Fibroblast of skin of scalp (primary cell): ENCODE measurements around the gene SORCS3.
A peak's percentile ranks its signal among the peaks of the same experiment; 100 is the strongest.
"Not testable (repeated sequence)": the region's sequence is repeated elsewhere in the genome, so short reads cannot be mapped to it uniquely, and the experiment has no call there.

Experiments used
- DNase-seq: peaks from one replicate; pipeline ENCODE4 v3.0.0-alpha.2; 2013

The SORCS3 gene

DNA sequence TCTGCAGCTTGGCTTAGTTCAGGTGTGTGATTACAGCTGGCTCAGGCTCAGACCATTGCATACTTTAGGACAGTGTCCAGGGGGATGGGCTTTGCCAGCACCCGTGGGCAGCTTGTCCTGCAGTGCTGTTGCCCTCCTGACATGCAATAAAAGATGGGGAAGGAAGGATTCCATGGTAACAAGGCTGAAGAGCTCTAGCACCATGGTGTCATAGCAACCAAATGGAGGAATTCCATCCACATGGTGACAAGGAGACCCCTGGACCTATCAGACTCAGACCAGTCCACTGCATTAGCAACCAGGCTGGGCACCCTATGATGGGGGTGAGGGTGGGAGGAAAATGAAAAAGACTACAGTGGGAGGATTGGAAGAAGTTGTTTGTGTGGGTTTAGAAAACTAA is 49.9 kb downstream of the SORCS3 start:
- no peak for DNase-seq

DNA sequence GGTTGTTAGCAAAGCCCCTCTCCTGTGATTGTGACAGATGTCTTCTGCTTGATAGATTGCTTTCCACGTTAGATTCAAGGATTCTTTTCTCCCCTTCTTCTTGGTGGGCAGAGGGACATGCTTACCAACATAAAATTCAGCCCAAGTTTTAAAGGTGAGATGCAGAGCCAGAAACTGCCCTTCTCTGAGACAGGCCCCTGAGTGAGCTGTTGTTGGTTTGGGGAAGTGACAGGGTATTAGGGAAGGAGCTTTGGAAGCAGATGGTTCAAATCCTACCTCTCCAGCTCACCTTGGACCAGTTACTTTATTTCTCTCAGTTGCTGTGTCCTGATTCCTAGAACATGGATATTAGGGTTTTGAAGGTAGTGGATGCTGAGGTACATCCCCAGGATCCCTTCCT is 53.0 kb downstream of the SORCS3 start:
- no peak for DNase-seq

GRCh38 chr10:104703262-104703661 is 62.2 kb downstream of the SORCS3 start:
- not testable (repeated sequence) for DNase-seq

DNA sequence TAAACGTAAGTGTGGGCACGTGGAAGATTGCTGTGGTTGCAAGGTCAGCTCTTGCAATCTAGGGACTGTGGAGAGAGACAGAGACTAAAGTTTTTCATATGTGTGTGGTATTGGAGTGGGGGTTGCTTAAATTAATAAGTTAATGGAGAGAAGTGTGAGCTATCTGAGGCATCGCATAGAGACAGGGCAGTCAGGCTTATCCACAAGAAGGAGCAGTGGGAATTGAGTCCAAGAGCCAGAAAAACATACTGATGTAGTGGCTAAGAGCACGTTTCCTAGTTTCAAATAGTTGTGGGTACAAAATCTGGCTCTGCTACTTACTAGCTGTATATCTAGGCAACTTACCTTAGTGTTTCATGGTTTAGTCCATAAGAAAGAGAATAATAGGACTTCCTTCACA is 65.8 kb downstream of the SORCS3 start:
- DNase-seq: no peak

GRCh38 chr10:104707602-104708459 is 66.7 kb downstream of the SORCS3 start:
- DNase-seq: no peak

DNA sequence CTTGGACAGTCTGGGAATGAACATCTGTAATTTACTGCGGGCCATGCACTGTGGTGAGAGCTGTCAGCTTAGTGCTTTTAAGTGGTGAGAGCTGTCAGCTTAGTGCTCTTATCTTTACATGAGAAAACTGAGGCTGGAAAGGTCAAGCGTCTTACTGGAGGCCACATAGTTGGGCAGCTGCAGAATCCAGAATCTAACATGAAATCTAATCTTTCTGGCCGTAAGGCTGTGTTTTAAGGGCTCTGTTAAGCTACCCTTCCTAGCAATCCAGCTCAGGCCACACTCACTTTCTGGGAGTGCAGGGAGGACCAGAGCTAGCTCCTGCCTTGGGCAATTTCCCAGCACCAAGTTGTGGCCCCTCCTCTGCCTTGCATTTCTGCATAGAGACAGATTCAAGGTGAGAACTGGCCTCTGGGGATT is 70.2 kb downstream of the SORCS3 start:
- no peak for DNase-seq

DNA sequence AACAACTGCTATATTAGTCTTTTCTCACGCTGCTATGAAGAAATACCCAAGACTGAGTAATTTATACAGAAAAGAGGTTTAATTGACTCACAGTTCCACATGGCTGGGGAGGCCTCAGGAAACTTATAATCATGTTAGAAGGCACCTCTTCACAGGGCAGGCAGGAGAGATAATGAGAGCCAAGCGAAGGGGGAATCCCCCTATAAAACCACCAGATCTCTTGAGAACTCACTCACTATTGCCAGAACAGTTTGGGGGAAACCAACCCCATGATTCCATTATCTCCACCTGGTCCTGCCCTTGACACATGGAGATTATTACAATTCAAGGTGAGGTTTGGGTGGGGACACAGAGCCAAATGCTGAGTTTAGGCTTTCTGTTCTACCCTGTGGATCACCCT is 89.5 kb downstream of the SORCS3 start:
- DNase-seq: not testable (repeated sequence)

GRCh38 chr10:104731192-104731591 is 90.1 kb downstream of the SORCS3 start:
- no peak for DNase-seq

DNA sequence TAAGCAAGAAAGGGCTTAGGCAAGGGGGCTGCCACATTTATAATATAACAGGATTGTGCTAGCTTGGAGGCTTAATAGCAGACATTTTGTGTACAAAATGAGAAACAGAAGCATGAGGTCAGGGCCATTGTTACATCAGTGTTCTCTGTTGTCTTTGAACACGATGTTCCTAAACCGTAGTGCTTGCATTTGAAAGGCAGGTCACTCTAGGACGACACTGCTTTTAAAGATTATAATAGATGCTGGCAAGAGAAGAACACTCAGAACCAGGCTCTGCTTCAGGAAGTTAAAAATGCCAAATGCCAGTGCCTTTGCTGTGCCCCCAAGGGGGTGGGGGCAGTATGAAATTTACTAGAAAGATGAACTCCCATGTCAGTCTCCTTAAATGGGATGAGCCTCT is 91.1 kb downstream of the SORCS3 start:
- no peak for DNase-seq

DNA sequence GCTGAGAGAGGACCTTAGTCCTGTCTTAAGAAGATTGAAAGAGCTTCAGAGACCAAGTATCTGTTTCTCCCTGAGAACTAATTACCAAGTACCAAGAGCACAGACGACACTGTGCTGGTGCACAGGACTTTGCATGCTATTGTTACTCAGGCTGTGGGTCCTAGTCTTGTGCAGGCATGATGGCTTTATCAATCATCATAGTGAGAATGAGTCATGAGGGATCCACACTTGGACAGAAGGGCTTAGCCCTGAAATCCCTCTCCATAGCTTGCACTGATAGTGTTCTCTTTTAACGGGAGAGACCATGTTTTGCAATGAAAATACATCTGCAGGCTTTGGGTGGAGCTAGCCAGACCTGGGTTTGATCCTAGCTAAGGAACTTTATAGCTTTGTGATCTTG is 93.3 kb downstream of the SORCS3 start:
- DNase-seq: no peak

DNA sequence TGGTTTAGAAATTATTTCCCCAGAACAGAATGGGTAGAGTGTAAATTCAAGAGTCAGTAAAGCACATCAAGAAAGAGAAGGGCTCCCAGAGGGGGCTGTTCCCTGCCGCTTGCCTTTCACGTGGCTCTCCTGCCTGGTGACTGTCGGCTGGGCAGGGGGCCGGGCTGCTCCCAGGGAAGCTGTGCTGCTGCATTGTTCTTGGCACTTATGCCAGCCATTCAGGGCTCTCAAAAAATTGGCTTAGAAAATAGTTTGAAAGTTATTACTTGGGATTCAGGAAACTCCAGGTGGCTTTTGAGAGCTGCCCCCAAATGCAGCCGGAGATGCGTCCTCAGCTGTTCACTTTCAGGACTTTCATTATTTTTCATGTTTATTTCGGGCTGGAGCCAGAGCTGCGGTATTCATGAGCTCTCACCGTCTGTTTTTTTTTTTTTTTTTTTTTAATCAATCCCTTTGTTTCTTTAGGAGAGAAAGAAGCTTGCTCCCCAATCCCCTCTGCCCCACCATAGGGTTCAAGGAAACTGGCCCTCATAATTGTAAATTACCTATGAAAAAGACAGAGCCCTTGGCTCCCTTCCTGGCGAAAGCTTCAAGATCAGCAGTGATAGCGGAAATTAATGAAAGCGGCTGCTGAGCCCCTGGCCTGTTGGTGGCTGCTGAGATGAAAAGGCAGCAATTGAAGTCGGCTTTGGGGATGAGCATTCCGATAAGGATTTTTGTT is 94.1 kb downstream of the SORCS3 start:
- no peak for DNase-seq

DNA sequence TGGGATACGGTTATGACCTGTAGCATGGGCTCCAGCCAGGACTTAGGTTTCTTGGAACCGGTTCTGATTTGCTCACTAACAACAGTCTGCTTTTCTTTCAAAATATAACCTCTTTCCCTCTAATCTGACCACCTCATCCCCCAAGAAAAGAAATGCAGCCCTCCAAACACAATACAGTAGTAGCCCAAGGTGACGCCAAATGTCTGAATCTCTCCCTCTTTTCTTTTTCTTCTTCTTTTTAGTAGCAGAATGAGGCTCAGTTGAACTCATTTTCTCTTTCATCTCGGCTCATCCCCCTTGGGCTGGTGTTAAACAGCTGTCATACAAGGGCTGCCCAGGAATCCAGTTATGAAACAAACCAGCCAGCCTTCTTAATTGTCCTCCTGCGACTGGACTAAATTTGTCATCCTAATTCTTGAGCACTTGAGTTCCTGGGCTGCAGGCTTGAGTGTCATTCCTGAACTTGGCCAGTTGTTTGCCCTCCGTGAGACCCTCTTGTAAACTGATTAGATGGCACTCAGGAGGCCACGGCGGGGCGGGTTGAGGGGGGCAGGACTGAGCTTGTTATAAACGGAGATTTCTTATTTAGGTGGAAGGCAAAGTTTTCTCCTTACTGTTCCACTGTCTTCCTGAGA is 94.8 kb downstream of the SORCS3 start:
- DNase-seq: no peak

DNA sequence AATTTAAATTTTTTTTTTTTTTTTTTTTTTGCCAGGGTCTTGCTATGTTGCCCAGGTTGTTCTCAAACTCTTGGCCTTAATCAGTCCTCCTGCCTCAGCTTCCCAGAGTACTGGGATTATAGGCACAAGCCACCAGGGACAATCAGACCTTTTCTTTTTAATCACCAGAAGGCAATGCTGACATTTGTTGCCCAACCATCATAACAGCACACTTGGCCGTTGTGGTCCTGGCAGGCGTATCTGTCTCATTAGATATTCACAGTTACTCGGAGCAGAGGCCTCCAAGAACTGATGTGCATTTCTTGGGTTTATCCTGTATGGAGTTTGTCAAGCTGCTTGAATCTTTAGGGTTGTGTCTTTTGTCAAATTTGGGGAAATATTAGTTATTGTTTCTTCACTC is 100.0 kb downstream of the SORCS3 start:
- DNase-seq: no peak

DNA sequence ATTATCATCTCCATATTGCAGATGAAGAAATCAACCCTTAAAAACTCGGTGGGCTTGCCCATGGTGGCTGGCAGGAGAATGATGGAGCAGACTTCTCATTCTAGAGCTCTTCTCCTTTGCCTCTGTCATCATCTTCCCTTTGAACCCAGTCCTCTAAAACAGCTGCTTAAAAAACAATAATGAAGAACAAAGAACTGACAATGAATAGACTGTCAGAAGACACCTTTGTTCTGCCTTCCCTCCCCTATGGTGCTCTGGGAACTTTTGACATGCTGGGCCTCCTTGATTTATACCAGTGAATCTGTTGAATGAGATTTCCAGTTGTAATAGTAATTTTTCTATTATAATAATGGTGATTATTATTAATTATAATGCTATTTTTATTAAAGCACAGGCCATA is 103.0 kb downstream of the SORCS3 start:
- DNase-seq: no peak

DNA sequence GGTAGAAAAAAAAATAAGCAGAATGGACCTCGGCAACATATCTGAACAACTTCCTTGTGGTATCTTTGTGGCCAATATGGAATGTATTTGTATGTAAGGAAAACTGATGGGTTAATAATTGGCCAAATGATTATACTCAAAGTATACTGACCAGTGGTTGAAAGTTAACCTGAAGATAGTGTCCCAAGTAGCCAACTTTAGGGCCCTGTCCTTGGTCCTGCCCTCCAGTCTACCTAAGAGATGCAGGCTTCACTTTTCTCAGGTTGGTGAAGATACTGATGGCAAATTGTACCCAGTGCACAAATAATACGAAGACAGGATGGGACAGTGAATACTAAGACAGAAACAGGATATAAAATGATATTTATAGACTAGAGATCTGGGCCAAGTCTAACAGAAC is 109.2 kb downstream of the SORCS3 start:
- DNase-seq: no peak

DNA sequence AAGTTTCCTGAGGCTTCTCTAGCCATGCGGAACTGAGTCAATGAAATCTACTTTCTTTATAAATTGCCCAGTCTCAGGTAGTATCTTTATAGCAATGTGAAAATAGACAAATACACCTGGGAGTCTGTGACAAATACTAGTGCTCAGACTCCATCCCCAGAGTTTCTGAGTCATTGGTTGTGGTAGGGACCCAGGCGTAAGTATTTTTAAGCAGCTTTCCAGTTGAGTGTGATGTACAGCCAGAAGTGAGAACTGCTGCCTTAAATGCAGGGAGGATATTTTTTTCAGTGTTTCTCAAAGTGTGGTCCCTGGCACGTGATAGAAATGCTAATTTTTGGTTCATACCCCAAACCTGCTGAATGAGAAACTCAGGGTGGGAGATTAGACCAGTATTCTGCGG is 121.7 kb downstream of the SORCS3 start:
- no peak for DNase-seq

GRCh38 chr10:104766341-104766740 is 125.3 kb downstream of the SORCS3 start:
- peak; percentile 2 for DNase-seq

GRCh38 chr10:104767282-104767681 is 126.2 kb downstream of the SORCS3 start:
- DNase-seq: no peak

- DNase-seq: no peak
Measured at GRCh38 chr10:104767745-104768144, 126.7 kb downstream of the SORCS3 start.

- DNase-seq: no peak
Measured at GRCh38 chr10:104773105-104773504, 132.0 kb downstream of the SORCS3 start.

- no peak for DNase-seq
Measured at GRCh38 chr10:104774234-104774633, 133.1 kb downstream of the SORCS3 start.

- no peak for DNase-seq
Measured at GRCh38 chr10:104777086-104777799, 136.2 kb downstream of the SORCS3 start.

- DNase-seq: no peak
Measured at GRCh38 chr10:104778371-104778770, 137.3 kb downstream of the SORCS3 start.
